A549 (cell line): ENCODE results near the gene ATP9B. TPM values are rescaled to one million over a fixed set of nuclear protein-coding genes. Genes with fewer than 3 reads are reported as not detected.
"Not testable (repeated sequence)": the region's sequence is repeated elsewhere in the genome, so short reads cannot be mapped to it uniquely, and the experiment has no call there.

ENCODE experiments used
- ATAC-seq, 2 experiments: fragments of 200-7000 bp in 1 of 2; fragments of >200 bp in 1 of 2; cut with Nextera tagmentation in 1 of 2; cut with Tn5 transposase in 1 of 2; 3 replicates each; pipeline versions ENCODE4 v1.8.0 to v1.9.1; 2018 to 2020; ENCODE audit warnings: mild to moderate bottlenecking in 1 of 2, moderate library complexity in 1 of 2
- CTCF ChIA-PET: fragments of 300-600 bp; sonication (Branson Sonifier 250); formaldehyde crosslinking; extraction: SDS; loops from one replicate; lab custom pipeline; 2021; ENCODE audit warnings: antibody characterized with exemption, inconsistent platforms; lab: Yijun Ruan, JAX
- POLR2A ChIA-PET: fragments of 350-600 bp; formaldehyde crosslinking; extraction: SDS; loops from one replicate; lab custom pipeline; 2021; ENCODE audit warnings: antibody characterized with exemption, inconsistent platforms; lab: Yijun Ruan, JAX
- DNase-seq, 2 experiments: peaks; one replicate each; pipeline versions ENCODE4 v3.0.0 to v3.0.0-alpha.2; 2011 to 2016; ENCODE audit warnings: low read depth in 1 of 2, low spot score in 1 of 2
- FAIRE-seq: peaks from 2 replicates; lab custom pipeline; 2011; peaks lifted over from hg19 to GRCh38; lab: Jason Lieb, UNC
- H3K27ac ChIP-seq, 2 experiments: fragments of >200 bp; sonication (Bioruptor Twin); formaldehyde crosslinking; 3 replicates each; pipeline ENCODE4 v1.5.1; 2016 to 2017
- H3K4me1 ChIP-seq: fragments of >200 bp; sonication (Bioruptor Twin); formaldehyde crosslinking; 3 replicates; pipeline ENCODE4 v1.6.1; 2016
- H3K4me2 ChIP-seq: fragments of >200 bp; sonication (Bioruptor Twin); formaldehyde crosslinking; 3 replicates; pipeline ENCODE4 v1.6.1; 2016
- H3K4me3 ChIP-seq: fragments of >200 bp; sonication (Bioruptor Twin); formaldehyde crosslinking; 3 replicates; pipeline ENCODE4 v1.5.1; 2016
- H3K9me3 ChIP-seq: fragments of >200 bp; sonication (Bioruptor Twin); formaldehyde crosslinking; 3 replicates; pipeline ENCODE4 v1.6.1; 2016
- BHLHE40 ChIP-seq: IDR thresholded peaks from 2 replicates; pipeline ENCODE4 v1.6.1; 2012; ENCODE audit warnings: low read depth, low read length, inconsistent platforms
- CBX2 ChIP-seq: fragments of 200-600 bp; sonication (generic); IDR thresholded peaks from 2 replicates; pipeline ENCODE4 v1.6.1; 2016; ENCODE audit warnings: low read depth, mild to moderate bottlenecking, borderline replicate concordance
- CBX8 ChIP-seq: fragments of 200-600 bp; sonication (generic); IDR thresholded peaks from 2 replicates; pipeline ENCODE4 v1.6.1; 2016
- CEBPB ChIP-seq, 2 experiments: fragments of >200 bp in 1 of 2; sonication (Bioruptor Twin) in 1 of 2; formaldehyde crosslinking in 1 of 2; IDR thresholded peaks; 2 replicates each; pipeline ENCODE4 v1.6.1; 2012 to 2016
- EP300 ChIP-seq, 2 experiments: fragments of >200 bp; sonication (Bioruptor Twin); formaldehyde crosslinking; IDR thresholded peaks; 2 replicates in 1 of 2; 3 replicates in 1 of 2; pipeline ENCODE4 v1.6.1; 2016 to 2017
- ESRRA ChIP-seq: fragments of 150-350 bp; IDR thresholded peaks from 2 replicates; pipeline ENCODE4 v1.6.1; 2014; ENCODE audit warnings: mild to moderate bottlenecking, low read length, borderline replicate concordance
- FOXS1 ChIP-seq: fragments of 250-450 bp; sonication (Bioruptor Pico); IDR thresholded peaks from 2 replicates; pipeline ENCODE4 v1.5.0; 2020; ENCODE audit warnings: mild to moderate bottlenecking, moderate library complexity
- GATA3 ChIP-seq: IDR thresholded peaks from 2 replicates; pipeline ENCODE4 v1.6.1; 2012; ENCODE audit warnings: borderline replicate concordance
- HDAC2 ChIP-seq: fragments of 200-600 bp; sonication (generic); IDR thresholded peaks from 2 replicates; pipeline ENCODE4 v1.6.1; 2016
- HES2 ChIP-seq: fragments of >200 bp; sonication (Bioruptor Twin); formaldehyde crosslinking; IDR thresholded peaks from 2 replicates; pipeline ENCODE4 v1.6.1; 2016
- MAZ ChIP-seq: fragments of 150-350 bp; IDR thresholded peaks from 2 replicates; pipeline ENCODE4 v1.6.1; 2014; ENCODE audit warnings: antibody characterized with exemption, low read depth, low read length, borderline replicate concordance
- MYC ChIP-seq: IDR thresholded peaks from 2 replicates; pipeline ENCODE4 v1.6.1; 2012; ENCODE audit warnings: mild to moderate bottlenecking, inconsistent platforms, low read length, improper control_type of control experiment, borderline replicate concordance
- NPAS2 ChIP-seq: fragments of 250-450 bp; sonication (Bioruptor Pico); IDR thresholded peaks from 2 replicates; pipeline ENCODE4 v1.8.0; 2022; ENCODE audit warnings: mild to moderate bottlenecking, moderate library complexity, borderline replicate concordance
- RCOR1 ChIP-seq: fragments of 150-350 bp; IDR thresholded peaks from 2 replicates; pipeline ENCODE4 v1.6.1; 2014; ENCODE audit warnings: antibody characterized with exemption, low read length, low read depth
- SMC3 ChIP-seq: fragments of >200 bp; sonication (Bioruptor Twin); formaldehyde crosslinking; IDR thresholded peaks from 3 replicates; pipeline ENCODE4 v1.6.1; 2018; ENCODE audit warnings: inconsistent platforms
- USF2 ChIP-seq: fragments of 450-650 bp; IDR thresholded peaks from 2 replicates; pipeline ENCODE4 v1.6.1; 2014; ENCODE audit warnings: antibody characterized with exemption
- ZC3H11A ChIP-seq: fragments of 450-650 bp; IDR thresholded peaks from 2 replicates; pipeline ENCODE4 v1.6.1; 2014; ENCODE audit warnings: antibody characterized with exemption, mild to moderate bottlenecking
- ZFP36 ChIP-seq: fragments of 450-650 bp; IDR thresholded peaks from 2 replicates; pipeline ENCODE4 v1.6.1; 2014; ENCODE audit warnings: borderline replicate concordance; ENCODE audit not compliant: partially characterized antibody
- WGBS: methylation state at CpG from one replicate; pipeline ENCODE4 v1.1.6; 2017; ENCODE audit errors: missing lambda C conversion rate; 5-methylcytosine and 5-hydroxymethylcytosine counted together
- polyA plus RNA-seq, 4 experiments: library from polyadenylated mRNA; depleted of rRNA in 3 of 4; stranded (reverse); fragments of >200 nt; fragmentation: RNase III in 1 of 4; extraction: RNeasy Plus Mini Kit Qiagen cat#74134 plus additional on column Dnase treatment in 1 of 4; gene quantifications; 2 replicates in 3 of 4; 3 replicates in 1 of 4; pipeline ENCODE4 v1.2.3, GENCODE V29; 2011 to 2017
- TF ChIP-seq, protein P1 (sequence below): fragments of 250-450 bp; sonication (Bioruptor Pico); IDR thresholded peaks from 2 replicates; pipeline ENCODE4 v1.5.0; 2020; ENCODE audit warnings: low read depth, mild to moderate bottlenecking, moderate library complexity
- TF ChIP-seq, protein P2 (sequence below): fragments of >200 bp; sonication (Bioruptor Twin); formaldehyde crosslinking; IDR thresholded peaks from 3 replicates; pipeline ENCODE4 v1.6.1; 2016

The ATP9B gene
- polyA plus RNA-seq, 2 of the 4 experiments (the other 2 are of a cell fraction) = 22.6 to 35.7 TPM

- DNase-seq (no peak), ATAC-seq (no peak), FAIRE-seq (no peak)
- Histone ChIP-seq H3K9me3 (no peaks in the 10 kb centered on the region), H3K4me2 (no peak overlapping the region), H3K4me3 (no peak overlapping the region), H3K4me1 (no peaks in the 10 kb centered on the region), H3K27ac (no peak overlapping the region)
- TF ChIP-seq ZFP36 (no peak), EP300 (IDR thresholded peaks at IDR 0.05) (no peak), ESRRA (no peak), ZC3H11A (no peak)
- 100% methylated on average over 1 of the region's 1 CpG for WGBS
- CTCF ChIA-PET = no interaction called here
- POLR2A ChIA-PET = no interaction called here
Observed at GRCh38 chr18:79077181-79077580, 8.0 kb downstream of the ATP9B start.

DNA sequence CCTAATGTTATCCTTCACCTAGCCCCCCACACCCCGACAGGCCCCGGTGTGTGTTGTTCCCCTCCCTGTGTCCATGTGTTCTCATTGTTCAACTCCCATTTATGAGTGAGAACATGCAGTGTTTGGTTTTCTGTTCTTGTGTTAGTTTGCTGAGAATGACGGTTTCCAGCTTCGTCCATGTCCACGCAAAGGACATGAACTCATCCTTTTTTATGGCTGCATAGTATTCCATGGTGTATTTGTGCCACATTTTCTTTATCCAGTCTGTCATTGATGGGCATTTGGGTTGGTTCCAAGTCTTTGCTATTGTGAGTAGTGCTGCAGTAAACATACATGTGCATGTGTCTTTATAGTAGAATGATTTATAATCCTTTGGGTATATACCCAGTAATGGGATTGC is 9.6 kb downstream of the ATP9B start:
- H3K27ac ChIP-seq, POLR2A ChIA-PET, H3K4me1 ChIP-seq, ATAC-seq, DNase-seq, CTCF ChIA-PET, FAIRE-seq, H3K4me2 ChIP-seq, H3K9me3 ChIP-seq, H3K4me3 ChIP-seq: not testable (repeated sequence)
- 96% methylated on average over 5 of the region's 5 CpGs for WGBS

DNA sequence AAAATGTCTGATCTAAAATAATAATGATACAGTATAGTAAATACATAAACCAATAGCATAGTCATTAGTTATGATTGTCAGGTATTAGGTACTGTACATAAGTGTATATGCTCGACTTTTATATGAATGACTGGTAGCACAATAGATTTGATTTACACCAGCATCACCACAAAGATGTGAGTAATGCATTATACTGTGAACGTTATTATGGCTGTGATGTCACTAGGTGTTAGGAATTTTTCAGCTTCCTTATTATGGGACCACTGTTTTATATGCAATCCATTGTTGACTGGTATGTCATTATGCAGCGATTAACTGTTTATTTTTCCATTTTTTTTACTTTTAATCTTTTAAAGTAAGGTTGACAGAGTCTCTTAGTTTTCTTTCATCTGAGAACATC is 23.7 kb downstream of the ATP9B start:
- WGBS = 75% methylated on average over 3 of the region's 3 CpGs
- ATAC-seq (no peak), DNase-seq (no peak), FAIRE-seq (no peak)
- H3K9me3 ChIP-seq = peaks cover 4% of the 10 kb centered on the region; the same call in 1 of the 3 replicates
- H3K27ac ChIP-seq = no peak overlapping the region
- no peak overlapping the region for H3K4me3 ChIP-seq
- POLR2A ChIA-PET = no interaction called here
- no peak overlapping the region for H3K4me2 ChIP-seq
- H3K4me1 ChIP-seq = no peaks in the 10 kb centered on the region
- CTCF ChIA-PET = interaction anchor here (1.4 kb wide), 1 partner anchor 10 kb away, joined by 4 read pairs; no protein-coding TSS in a partner anchor
- TF ChIP-seq SMC3 = no peak
- TF ChIP-seq HES2 = no peak

- H3K4me2 ChIP-seq = no peak overlapping the region
- WGBS = 71% methylated on average over 2 of the region's 3 CpGs
- DNase-seq (no peak), FAIRE-seq (no peak), ATAC-seq (no peak)
- H3K4me1 ChIP-seq = no peaks in the 10 kb centered on the region
- no peak overlapping the region for H3K27ac ChIP-seq
- H3K9me3 ChIP-seq = peaks cover 4% of the 10 kb centered on the region; the same call in 1 of the 3 replicates
- no peak for TF ChIP-seq BHLHE40
- TF ChIP-seq MYC = no peak
- no peak for TF ChIP-seq RCOR1
- TF ChIP-seq CBX8 = no peak
- no peak for TF ChIP-seq CBX2
- TF ChIP-seq, protein P1, sequence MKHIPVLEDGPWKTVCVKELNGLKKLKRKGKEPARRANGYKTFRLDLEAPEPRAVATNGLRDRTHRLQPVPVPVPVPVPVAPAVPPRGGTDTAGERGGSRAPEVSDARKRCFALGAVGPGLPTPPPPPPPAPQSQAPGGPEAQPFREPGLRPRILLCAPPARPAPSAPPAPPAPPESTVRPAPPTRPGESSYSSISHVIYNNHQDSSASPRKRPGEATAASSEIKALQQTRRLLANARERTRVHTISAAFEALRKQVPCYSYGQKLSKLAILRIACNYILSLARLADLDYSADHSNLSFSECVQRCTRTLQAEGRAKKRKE (CRISPR knock-in tag) = no peak
- TF ChIP-seq ESRRA = no peak
- no peak for TF ChIP-seq HES2
- no peak overlapping the region for H3K4me3 ChIP-seq
- POLR2A ChIA-PET = no interaction called here
- CTCF ChIA-PET = no interaction called here
Observed at GRCh38 chr18:79093986-79094385, 24.8 kb downstream of the ATP9B start.

DNA sequence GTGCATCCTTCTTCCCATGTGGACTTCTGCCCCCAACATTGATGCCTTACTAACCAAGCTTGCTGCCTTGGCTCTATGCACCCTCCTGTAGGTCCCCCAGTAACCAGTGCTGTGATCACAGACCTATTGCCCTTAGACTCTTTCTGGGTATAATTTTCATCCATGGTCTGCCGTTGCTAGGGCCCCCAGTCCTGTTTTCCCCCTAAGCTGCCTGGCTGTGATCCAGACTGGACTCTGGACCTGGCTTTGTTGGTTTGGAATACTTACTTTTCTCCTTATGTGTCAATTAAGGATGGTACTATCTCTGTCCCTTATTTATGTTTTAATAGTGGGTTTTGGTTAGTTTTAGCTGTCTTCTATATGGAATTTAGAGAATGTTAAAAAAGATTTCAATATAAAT is 26.0 kb downstream of the ATP9B start:
- no peak overlapping the region for H3K27ac ChIP-seq
- TF ChIP-seq FOXS1 (CRISPR knock-in tag) = no peak
- no peak for TF ChIP-seq USF2
- no peak for TF ChIP-seq CEBPB (IDR thresholded peaks at IDR 0.05)
- TF ChIP-seq HDAC2 = no peak
- no peak for TF ChIP-seq MAZ
- TF ChIP-seq, protein P2, sequence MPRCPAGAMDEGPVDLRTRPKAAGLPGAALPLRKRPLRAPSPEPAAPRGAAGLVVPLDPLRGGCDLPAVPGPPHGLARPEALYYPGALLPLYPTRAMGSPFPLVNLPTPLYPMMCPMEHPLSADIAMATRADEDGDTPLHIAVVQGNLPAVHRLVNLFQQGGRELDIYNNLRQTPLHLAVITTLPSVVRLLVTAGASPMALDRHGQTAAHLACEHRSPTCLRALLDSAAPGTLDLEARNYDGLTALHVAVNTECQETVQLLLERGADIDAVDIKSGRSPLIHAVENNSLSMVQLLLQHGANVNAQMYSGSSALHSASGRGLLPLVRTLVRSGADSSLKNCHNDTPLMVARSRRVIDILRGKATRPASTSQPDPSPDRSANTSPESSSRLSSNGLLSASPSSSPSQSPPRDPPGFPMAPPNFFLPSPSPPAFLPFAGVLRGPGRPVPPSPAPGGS = no peak
- no peak for TF ChIP-seq NPAS2
- TF ChIP-seq SMC3 = no peak
- no peak for TF ChIP-seq GATA3
- FAIRE-seq (no peak), DNase-seq (no peak), ATAC-seq (no peak)
- 13% methylated on average over 1 of the region's 1 CpG for WGBS
- no peaks in the 10 kb centered on the region for H3K4me1 ChIP-seq
- ChIA-PET POLR2A (no interaction called here), CTCF (no interaction called here)
- H3K4me3 ChIP-seq = no peak overlapping the region
- H3K9me3 ChIP-seq = peaks cover 4% of the 10 kb centered on the region; the same call in 1 of the 3 replicates
- no peak overlapping the region for H3K4me2 ChIP-seq
